ENCODE data around the gene PCNX3. TPM values are rescaled to one million over a fixed set of nuclear protein-coding genes. Genes with fewer than 3 reads are reported as not detected.

PCNX3 gene
- total and polyA plus RNA-seq, 10 of the 15 experiments (the other 5 are each of a cell fraction or from before 2014, with no cell fraction given), result 0.03 to 46.6 (median 8.4) TPM

DNA sequence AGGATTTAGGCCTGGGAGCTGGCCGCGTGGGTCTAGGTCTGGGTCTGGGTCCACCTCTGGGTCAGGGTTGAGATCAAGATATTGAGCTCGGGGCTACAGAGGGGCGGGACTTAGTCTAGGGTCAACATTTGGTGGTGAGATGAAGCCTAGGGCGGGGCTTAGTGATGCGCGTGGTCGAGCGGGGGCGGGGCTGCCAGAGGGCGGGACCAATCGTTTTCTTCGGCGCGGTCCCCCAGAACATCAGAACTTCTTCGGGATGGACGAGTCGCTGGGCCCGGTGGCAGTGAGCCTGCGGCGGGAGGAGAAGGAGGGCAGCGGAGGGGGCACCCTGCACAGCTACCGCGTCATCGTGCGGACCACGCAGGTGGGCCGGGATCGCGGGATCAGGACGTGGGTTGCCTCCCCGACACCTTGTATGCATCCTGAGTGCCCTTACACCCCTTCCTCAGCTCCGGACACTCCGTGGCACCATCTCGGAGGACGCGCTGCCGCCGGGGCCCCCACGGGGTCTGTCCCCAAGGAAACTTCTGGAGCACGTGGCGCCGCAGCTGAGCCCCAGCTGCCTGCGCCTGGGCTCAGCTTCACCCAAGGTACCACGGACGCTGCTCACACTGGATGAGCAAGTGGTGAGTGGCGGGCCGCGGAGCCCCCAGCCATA lies 26.6 kb downstream of the PCNX3 start (continued):
- TF ChIP-seq, protein P1, sequence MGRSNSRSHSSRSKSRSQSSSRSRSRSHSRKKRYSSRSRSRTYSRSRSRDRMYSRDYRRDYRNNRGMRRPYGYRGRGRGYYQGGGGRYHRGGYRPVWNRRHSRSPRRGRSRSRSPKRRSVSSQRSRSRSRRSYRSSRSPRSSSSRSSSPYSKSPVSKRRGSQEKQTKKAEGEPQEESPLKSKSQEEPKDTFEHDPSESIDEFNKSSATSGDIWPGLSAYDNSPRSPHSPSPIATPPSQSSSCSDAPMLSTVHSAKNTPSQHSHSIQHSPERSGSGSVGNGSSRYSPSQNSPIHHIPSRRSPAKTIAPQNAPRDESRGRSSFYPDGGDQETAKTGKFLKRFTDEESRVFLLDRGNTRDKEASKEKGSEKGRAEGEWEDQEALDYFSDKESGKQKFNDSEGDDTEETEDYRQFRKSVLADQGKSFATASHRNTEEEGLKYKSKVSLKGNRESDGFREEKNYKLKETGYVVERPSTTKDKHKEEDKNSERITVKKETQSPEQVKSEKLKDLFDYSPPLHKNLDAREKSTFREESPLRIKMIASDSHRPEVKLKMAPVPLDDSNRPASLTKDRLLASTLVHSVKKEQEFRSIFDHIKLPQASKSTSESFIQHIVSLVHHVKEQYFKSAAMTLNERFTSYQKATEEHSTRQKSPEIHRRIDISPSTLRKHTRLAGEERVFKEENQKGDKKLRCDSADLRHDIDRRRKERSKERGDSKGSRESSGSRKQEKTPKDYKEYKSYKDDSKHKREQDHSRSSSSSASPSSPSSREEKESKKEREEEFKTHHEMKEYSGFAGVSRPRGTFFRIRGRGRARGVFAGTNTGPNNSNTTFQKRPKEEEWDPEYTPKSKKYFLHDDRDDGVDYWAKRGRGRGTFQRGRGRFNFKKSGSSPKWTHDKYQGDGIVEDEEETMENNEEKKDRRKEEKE (IDR thresholded peaks at IDR 0.05), result no peak
- TF ChIP-seq, protein P2, sequence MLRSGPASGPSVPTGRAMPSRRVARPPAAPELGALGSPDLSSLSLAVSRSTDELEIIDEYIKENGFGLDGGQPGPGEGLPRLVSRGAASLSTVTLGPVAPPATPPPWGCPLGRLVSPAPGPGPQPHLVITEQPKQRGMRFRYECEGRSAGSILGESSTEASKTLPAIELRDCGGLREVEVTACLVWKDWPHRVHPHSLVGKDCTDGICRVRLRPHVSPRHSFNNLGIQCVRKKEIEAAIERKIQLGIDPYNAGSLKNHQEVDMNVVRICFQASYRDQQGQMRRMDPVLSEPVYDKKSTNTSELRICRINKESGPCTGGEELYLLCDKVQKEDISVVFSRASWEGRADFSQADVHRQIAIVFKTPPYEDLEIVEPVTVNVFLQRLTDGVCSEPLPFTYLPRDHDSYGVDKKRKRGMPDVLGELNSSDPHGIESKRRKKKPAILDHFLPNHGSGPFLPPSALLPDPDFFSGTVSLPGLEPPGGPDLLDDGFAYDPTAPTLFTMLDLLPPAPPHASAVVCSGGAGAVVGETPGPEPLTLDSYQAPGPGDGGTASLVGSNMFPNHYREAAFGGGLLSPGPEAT (IDR thresholded peaks at IDR 0.05; ENCODE audit: low read depth), result no peak
- TF ChIP-seq, protein P3, sequence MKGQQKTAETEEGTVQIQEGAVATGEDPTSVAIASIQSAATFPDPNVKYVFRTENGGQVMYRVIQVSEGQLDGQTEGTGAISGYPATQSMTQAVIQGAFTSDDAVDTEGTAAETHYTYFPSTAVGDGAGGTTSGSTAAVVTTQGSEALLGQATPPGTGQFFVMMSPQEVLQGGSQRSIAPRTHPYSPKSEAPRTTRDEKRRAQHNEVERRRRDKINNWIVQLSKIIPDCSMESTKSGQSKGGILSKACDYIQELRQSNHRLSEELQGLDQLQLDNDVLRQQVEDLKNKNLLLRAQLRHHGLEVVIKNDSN (IDR thresholded peaks at IDR 0.05; ENCODE audit: borderline replicate concordance, extremely low read length, insufficient read depth, low read depth, low read length), result no peak
- TF ChIP-seq LARP7 (IDR thresholded peaks at IDR 0.05), result peak; percentile 58; the same call in 1 of the 2 replicates

DNA sequence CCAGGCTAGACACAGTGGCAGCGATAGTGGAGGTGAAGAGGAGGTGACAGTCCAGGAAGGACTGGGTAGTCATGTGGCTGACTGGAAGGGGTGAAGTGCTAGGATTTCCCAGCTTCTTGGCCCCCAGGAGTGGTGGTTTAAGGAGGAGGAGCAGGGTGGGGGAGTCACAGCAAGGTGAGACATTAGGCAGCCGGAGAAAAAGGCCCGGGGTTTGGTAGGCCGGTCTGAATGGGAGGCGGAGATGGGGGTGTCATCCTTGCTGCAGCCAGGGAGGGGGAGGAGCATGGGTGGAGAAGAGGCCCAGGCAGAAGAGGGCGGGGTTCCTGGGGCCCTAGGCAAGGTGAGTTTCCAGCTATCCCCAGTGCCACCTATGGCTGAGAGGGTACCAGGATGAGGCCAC lies 28.4 kb downstream of the PCNX3 start:
- ATAC-seq (no peak), FAIRE-seq (no peak), DNase-seq (ENCODE audit: low read depth, low spot score) (no peak)
- ChIA-PET SMC1A (ENCODE audit: uncharacterized antibody, unreplicated experiment) (no interaction called here), RAD21 (ENCODE audit: unreplicated experiment) (no interaction called here), CTCF (interaction anchor here (0.6 to 1.1 kb wide), 2 partner anchors 34 to 366 kb away, joined by 3 read pairs; no protein-coding TSS in a partner anchor), POLR2A (interaction anchor here (0.6 to 7.6 kb wide), 4 partner anchors 9 to 343 kb away, joined by 3 to 100 read pairs (median 6); partner anchors contain the start of gene PCNX3)
- intact Hi-C loops (cut with micrococcal nuclease; ENCODE audit: unreplicated experiment) (no loop called here), in situ Hi-C loops (cut with MboI) (no loop called here)
- peaks cover 30% of the 10 kb centered on the region for H3K4me1 ChIP-seq (ENCODE audit: control insufficient read depth, insufficient read depth, low read length)
- H2AFZ ChIP-seq (ENCODE audit: control insufficient read depth, low read depth, low read length), result no peak overlapping the region
- no peak overlapping the region for H3K4me3 ChIP-seq
- peaks cover 33% of the 10 kb centered on the region for H3K79me2 ChIP-seq (ENCODE audit: control insufficient read depth, insufficient read depth, low read length)
- peaks cover 14 to 30% of the 10 kb centered on the region in 2 experiments for H3K36me3 ChIP-seq (ENCODE audit: control insufficient read depth in 2 of 2, insufficient read depth in 2 of 2, low read length in 1 of 2)
- H3K9me3 ChIP-seq (replicated peaks; ENCODE audit: control insufficient read depth, insufficient read depth, low read length), result no peaks in the 10 kb centered on the region
- no peaks in the 10 kb centered on the region for H4K20me1 ChIP-seq (ENCODE audit: control insufficient read depth, insufficient read depth)
- no TSS peak for BruUV-seq (replicated peaks)
- H3K4me2 ChIP-seq (ENCODE audit: control insufficient read depth, insufficient read depth), result no peak overlapping the region
- TF ChIP-seq POLR2AphosphoS2 (IDR thresholded peaks at IDR 0.05; ENCODE audit: low read depth, low read length), result 0 out of 2 replicates have a peak, but pooled peaks have one; percentile 60
- no peak for TF ChIP-seq MEF2A (IDR thresholded peaks at IDR 0.05; ENCODE audit: insufficient read depth, low read depth, low read length)
- no peak for TF ChIP-seq STAT3 (IDR thresholded peaks at IDR 0.05; ENCODE audit: low read depth, low read length)
- TF ChIP-seq RFX5 (IDR thresholded peaks at IDR 0.05; ENCODE audit: low read depth, low read length), result no peak
- 70% methylated on average over 6 of the region's 6 CpGs for WGBS (ENCODE audit: insufficient coverage, insufficient replicate concordance, low lambda C conversion rate, missing lambda C conversion rate)
- H3K27me3 ChIP-seq (replicated peaks in 1 of 2; ENCODE audit: control insufficient read depth in 2 of 2, insufficient read depth in 2 of 2, low read length in 1 of 2), result no peaks in the 10 kb centered on the region
- H3K9ac ChIP-seq (ENCODE audit: control insufficient read depth, insufficient read depth, low read length), result no peak overlapping the region
- H3K27ac ChIP-seq (ENCODE audit: control insufficient read depth, insufficient read depth), result no peak overlapping the region
